HepG2 (cell line): ENCODE results near the gene CCDC196. TPM values are rescaled to one million over a fixed set of nuclear protein-coding genes. Genes with fewer than 3 reads are reported as not detected.

Experiments
- ARNT2 ChIP-seq: sonication (generic); formaldehyde crosslinking; IDR thresholded peaks from 2 replicates; pipeline ENCODE4 v1.8.0; 2022; ENCODE audit warnings: mild to moderate bottlenecking, low read depth, missing genetic modification reagents, moderate library complexity
- ATF5 ChIP-seq: sonication (generic); formaldehyde crosslinking; IDR thresholded peaks from 2 replicates; pipeline ENCODE4 v1.4.0; 2020; ENCODE audit warnings: mild to moderate bottlenecking, low read depth, missing genetic modification reagents
- DBP ChIP-seq: sonication (generic); formaldehyde crosslinking; IDR thresholded peaks from 2 replicates; pipeline ENCODE4 v1.4.0; 2020; ENCODE audit warnings: missing genetic modification reagents; ENCODE audit errors: not compliant biosample characterization
- EEA1 ChIP-seq: sonication (generic); formaldehyde crosslinking; IDR thresholded peaks from 2 replicates; pipeline ENCODE4 v1.5.1; 2020; ENCODE audit warnings: mild to moderate bottlenecking, missing genetic modification reagents, borderline replicate concordance
- GLI4 ChIP-seq: sonication (generic); formaldehyde crosslinking; IDR thresholded peaks from 2 replicates; pipeline ENCODE4 v1.5.1; 2020; ENCODE audit warnings: missing genetic modification reagents, mild to moderate bottlenecking, moderate library complexity, borderline replicate concordance
- GZF1 ChIP-seq: sonication (generic); formaldehyde crosslinking; IDR thresholded peaks from 2 replicates; pipeline ENCODE4 v1.5.1; 2020; ENCODE audit warnings: mild to moderate bottlenecking, missing genetic modification reagents
- HIC2 ChIP-seq: sonication (generic); formaldehyde crosslinking; IDR thresholded peaks from 2 replicates; pipeline ENCODE4 v1.9.0; 2022; ENCODE audit warnings: low read depth, missing genetic modification reagents
- JUND ChIP-seq: sonication (generic); formaldehyde crosslinking; IDR thresholded peaks from 2 replicates; pipeline ENCODE4 v1.8.0; 2022; ENCODE audit warnings: mild to moderate bottlenecking, missing genetic modification reagents
- KMT2A ChIP-seq: sonication (generic); formaldehyde crosslinking; IDR thresholded peaks from 2 replicates; pipeline ENCODE4 v1.4.0; 2020; ENCODE audit warnings: missing genetic modification reagents
- PRDM4 ChIP-seq: sonication (generic); formaldehyde crosslinking; IDR thresholded peaks from 2 replicates; pipeline ENCODE4 v1.9.0; 2021; ENCODE audit warnings: missing genetic modification reagents, borderline replicate concordance
- RERE ChIP-seq: IDR thresholded peaks from 2 replicates; pipeline ENCODE4 v1.6.1; 2016; ENCODE audit warnings: low read depth, missing genetic modification reagents, missing compliant biosample characterization
- SNAPC2 ChIP-seq: sonication (generic); formaldehyde crosslinking; IDR thresholded peaks from 2 replicates; pipeline ENCODE4 v1.8.1; 2022; ENCODE audit warnings: mild to moderate bottlenecking, missing genetic modification reagents
- SNAPC5 ChIP-seq: sonication (generic); formaldehyde crosslinking; IDR thresholded peaks from 2 replicates; pipeline ENCODE4 v1.8.1; 2023; ENCODE audit warnings: mild to moderate bottlenecking, missing genetic modification reagents, borderline replicate concordance
- ZNF138 ChIP-seq: sonication (generic); formaldehyde crosslinking; IDR thresholded peaks from 2 replicates; pipeline ENCODE4 v1.5.0; 2020; ENCODE audit warnings: mild to moderate bottlenecking, low read depth, missing genetic modification reagents
- ZNF703 ChIP-seq: sonication (generic); formaldehyde crosslinking; IDR thresholded peaks from 2 replicates; pipeline ENCODE4 v1.5.1; 2020; ENCODE audit warnings: missing genetic modification reagents, mild to moderate bottlenecking, moderate library complexity, borderline replicate concordance
- ZNF781 ChIP-seq: sonication (generic); formaldehyde crosslinking; IDR thresholded peaks from 2 replicates; pipeline ENCODE4 v1.5.1; 2020; ENCODE audit warnings: borderline replicate concordance, mild to moderate bottlenecking, missing genetic modification reagents; ENCODE audit errors: not compliant biosample characterization
- polyA plus RNA-seq, 8 experiments: library from polyadenylated mRNA; depleted of rRNA in 3 of 8; stranded (reverse) in 7 of 8; unstranded in 1 of 8; fragments of >200 nt; fragmentation: Illumina TruSeq in 4 of 8; extraction: Trizol in 4 of 8; gene quantifications; 2 replicates each; pipeline versions ENCODE4 v1.2.1 to v1.2.3, GENCODE V29; 2011 to 2016; ENCODE audit warnings: low read depth in 4 of 8, missing spikeins in 1 of 8, mixed read lengths in 1 of 8; ENCODE audit not compliant: insufficient read depth in 1 of 8
- total RNA-seq, 5 experiments: library from RNA; depleted of rRNA; stranded (reverse); fragments of >200 nt; fragmentation: Illumina TruSeq; extraction: Trizol; gene quantifications; 2 replicates each; pipeline ENCODE4 v1.2.3, GENCODE V29; 2016; ENCODE audit warnings: low read depth in 1 of 5

CCDC196 gene
- total and polyA plus RNA-seq, 2 of the 13 experiments (the other 11 are each of a cell fraction or from before 2014, with no cell fraction given), result not detected

GRCh38 chr14:66508846-66509621 lies 22.9 kb downstream of the CCDC196 start (continued):
- TF ChIP-seq ZNF781 (CRISPR knock-in tag) (no peak), EEA1 (CRISPR knock-in tag) (peak; percentile 57; the same call in 1 of the 2 replicates), ZNF703 (CRISPR knock-in tag) (0 out of 2 replicates have a peak, but pooled peaks have one; percentile 25), GLI4 (CRISPR knock-in tag) (no peak), ATF5 (no peak), ZNF138 (CRISPR knock-in tag) (no peak), HIC2 (no peak), KMT2A (peak; percentile 68; the same call in 1 of the 2 replicates), PRDM4 (CRISPR knock-in tag) (no peak), JUND (CRISPR knock-in tag) (no peak), ARNT2 (CRISPR knock-in tag) (0 out of 2 replicates have a peak, but pooled peaks have one; percentile 69), RERE (no peak), SNAPC5 (CRISPR knock-in tag) (no peak), SNAPC2 (CRISPR knock-in tag) (no peak), DBP (CRISPR knock-in tag) (no peak), GZF1 (CRISPR knock-in tag) (no peak)
